Small intestine (tissue), 7 donors: ENCODE measurements around the gene TRIM60. TPM values are rescaled to one million over a fixed set of nuclear protein-coding genes. Genes with fewer than 3 reads are reported as not detected.

ENCODE experiments used
- DNase-seq, 2 donors: peaks; one replicate each; pipeline versions ENCODE4 v3.0.0 to v3.0.0-alpha.2; 2013
- FAIRE-seq: peaks from 2 replicates; lab custom pipeline; 2012; peaks lifted over from hg19 to GRCh38; lab: Jason Lieb, UNC
- H3K27ac ChIP-seq, 3 donors: one replicate each; pipeline ENCODE4 v1.5.1; 2013; ENCODE audit warnings: low read length in 2 of 3, mild to moderate bottlenecking in 2 of 3, control low read depth in 1 of 3, inconsistent platforms in 1 of 3, low read depth in 1 of 3, moderate library complexity in 1 of 3
- H3K27me3 ChIP-seq, 3 donors: one replicate each; pipeline ENCODE4 v1.6.1; 2013; ENCODE audit warnings: low read length in 3 of 3, inconsistent platforms in 1 of 3; ENCODE audit not compliant: control insufficient read depth in 3 of 3, insufficient read depth in 3 of 3
- H3K36me3 ChIP-seq, 3 donors: one replicate each; pipeline ENCODE4 v1.6.1; 2013; ENCODE audit warnings: low read length in 3 of 3, inconsistent platforms in 1 of 3, low read depth in 1 of 3, mild to moderate bottlenecking in 1 of 3, moderate library complexity in 1 of 3; ENCODE audit not compliant: control insufficient read depth in 3 of 3, insufficient read depth in 2 of 3
- H3K4me1 ChIP-seq, 3 donors: one replicate each; pipeline ENCODE4 v1.6.1; 2013; ENCODE audit warnings: low read length in 2 of 3, inconsistent platforms in 1 of 3, low read depth in 1 of 3, mild to moderate bottlenecking in 1 of 3, moderate library complexity in 1 of 3; ENCODE audit not compliant: control insufficient read depth in 3 of 3, insufficient read depth in 2 of 3
- H3K4me3 ChIP-seq, 3 donors: one replicate each; pipeline ENCODE4 v1.5.1; 2013; ENCODE audit warnings: low read length in 3 of 3, control low read depth in 1 of 3, inconsistent platforms in 1 of 3, low read depth in 1 of 3, mild to moderate bottlenecking in 1 of 3, moderate library complexity in 1 of 3
- H3K9me3 ChIP-seq, 2 donors: one replicate each; pipeline ENCODE4 v1.6.1; 2013; ENCODE audit warnings: low read depth in 1 of 2, low read length in 1 of 2; ENCODE audit not compliant: control insufficient read depth in 2 of 2, insufficient read depth in 1 of 2
- WGBS, 3 donors: extraction: QIAGEN DNeasy Blood & Tissue Kit; methylation state at CpG; one replicate each; pipeline ENCODE4 v1.1.7; 2013; 5-methylcytosine and 5-hydroxymethylcytosine counted together
- polyA plus RNA-seq, 4 donors: library from polyadenylated mRNA; stranded (reverse) in 3 of 4; unstranded in 1 of 4; fragments of 200-250 nt in 3 of 4; fragments of 120-200 nt in 1 of 4; gene quantifications; one replicate each; pipeline versions ENCODE4 v1.2.1 to v1.2.3, GENCODE V29; 2013
- donor health status: healthy with polysubstance abuse.
- donor health status: control.
- donor health status: control.
- donor health status: Bipolar disorder and iron deficiency.
- donor health status: healthy.

The TRIM60 gene
- polyA plus RNA-seq, 4 donors = not detected

GRCh38 chr4:165005352-165005925, 26.4 kb upstream of the TRIM60 start:
- H3K9me3 ChIP-seq = no peaks in the 10 kb centered on the region
- H3K36me3 ChIP-seq = no peaks in the 10 kb centered on the region
- no peak for FAIRE-seq
- peaks cover 0 to under 1% (median 0%) of the 10 kb centered on the region in 3 donors for H3K27me3 ChIP-seq
- no peak overlapping the region for H3K4me3 ChIP-seq
- no peaks in the 10 kb centered on the region for H3K4me1 ChIP-seq
- H3K27ac ChIP-seq = no peak overlapping the region
- DNase-seq = no peak
- WGBS, 3 donors = 71 to 85% (median 79%) methylated on average over 6 of the region's 6 CpGs

DNA sequence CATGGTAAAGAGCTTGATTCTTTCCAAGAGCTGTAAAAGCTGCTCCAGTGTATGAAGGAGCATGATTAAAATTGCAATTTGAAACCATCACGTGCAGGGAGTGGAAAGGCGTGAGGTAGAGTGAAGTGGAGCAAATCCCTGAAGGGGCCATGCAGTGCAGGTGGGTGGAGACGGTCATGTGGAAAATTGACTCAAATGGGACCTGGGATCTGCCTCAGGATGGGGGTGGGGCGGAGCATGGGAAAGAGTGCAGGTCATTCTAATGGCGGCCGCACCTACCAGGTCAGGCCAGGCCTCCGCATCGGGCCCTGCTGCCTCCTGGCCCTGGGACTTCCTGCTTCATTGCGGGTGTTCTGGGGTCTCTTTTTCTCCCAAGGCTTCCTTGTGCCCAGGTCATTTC, 25.3 kb upstream of the TRIM60 start:
- Histone ChIP-seq H3K36me3 (no peaks in the 10 kb centered on the region), H3K27ac (no peak overlapping the region), H3K9me3 (no peaks in the 10 kb centered on the region), H3K4me3 (no peak overlapping the region), H3K4me1 (no peaks in the 10 kb centered on the region), H3K27me3 (peaks cover 0 to 4% (median 0%) of the 10 kb centered on the region in 3 donors)
- DNase-seq = no peak
- WGBS, 3 donors = 67 to 89% (median 88%) methylated on average over 8 to 9 of the region's 9 CpGs
- no peak for FAIRE-seq

- no peak for FAIRE-seq
- Histone ChIP-seq H3K27me3 (peaks cover 0 to 4% (median 0%) of the 10 kb centered on the region in 3 donors), H3K4me1 (no peaks in the 10 kb centered on the region), H3K36me3 (no peaks in the 10 kb centered on the region), H3K9me3 (no peaks in the 10 kb centered on the region), H3K27ac (no peak overlapping the region), H3K4me3 (no peak overlapping the region)
- WGBS, 3 donors = 54 to 73% (median 59%) methylated on average over 5 of the region's 5 CpGs
- DNase-seq = no peak
Measured at GRCh38 chr4:165006886-165007285, 24.9 kb upstream of the TRIM60 start.

- H3K4me1 ChIP-seq = no peaks in the 10 kb centered on the region
- FAIRE-seq = no peak
- H3K4me3 ChIP-seq = no peak overlapping the region
- H3K27ac ChIP-seq = no peak overlapping the region
- H3K9me3 ChIP-seq = no peaks in the 10 kb centered on the region
- 70 to 78% (median 76%) methylated on average over 5 of the region's 5 CpGs for WGBS, 3 donors
- DNase-seq = no peak
- H3K36me3 ChIP-seq = no peaks in the 10 kb centered on the region
- H3K27me3 ChIP-seq = peaks cover 0 to 4% (median 0%) of the 10 kb centered on the region in 3 donors
Measured at GRCh38 chr4:165009493-165010227, 22.1 kb upstream of the TRIM60 start.

- peaks cover 0 to 4% (median 0%) of the 10 kb centered on the region in 3 donors for H3K27me3 ChIP-seq
- FAIRE-seq = no peak
- WGBS, 3 donors = 76 to 84% (median 78%) methylated on average over 2 of the region's 2 CpGs
- no peaks in the 10 kb centered on the region for H3K36me3 ChIP-seq
- no peaks in the 10 kb centered on the region for H3K9me3 ChIP-seq
- no peaks in the 10 kb centered on the region for H3K4me1 ChIP-seq
- no peak for DNase-seq
- no peak overlapping the region for H3K4me3 ChIP-seq
- H3K27ac ChIP-seq = no peak overlapping the region
Measured at GRCh38 chr4:165010487-165010886, 21.3 kb upstream of the TRIM60 start.

- Histone ChIP-seq H3K27ac (no peak overlapping the region), H3K4me3 (no peak overlapping the region), H3K27me3 (peaks cover 0 to 4% (median 0%) of the 10 kb centered on the region in 3 donors), H3K36me3 (no peaks in the 10 kb centered on the region), H3K4me1 (no peaks in the 10 kb centered on the region), H3K9me3 (no peaks in the 10 kb centered on the region)
- DNase-seq (no peak), FAIRE-seq (no peak)
- 76 to 79% (median 77%) methylated on average over 8 of the region's 8 CpGs for WGBS, 3 donors
Measured at GRCh38 chr4:165010991-165011390, 20.8 kb upstream of the TRIM60 start.

DNA sequence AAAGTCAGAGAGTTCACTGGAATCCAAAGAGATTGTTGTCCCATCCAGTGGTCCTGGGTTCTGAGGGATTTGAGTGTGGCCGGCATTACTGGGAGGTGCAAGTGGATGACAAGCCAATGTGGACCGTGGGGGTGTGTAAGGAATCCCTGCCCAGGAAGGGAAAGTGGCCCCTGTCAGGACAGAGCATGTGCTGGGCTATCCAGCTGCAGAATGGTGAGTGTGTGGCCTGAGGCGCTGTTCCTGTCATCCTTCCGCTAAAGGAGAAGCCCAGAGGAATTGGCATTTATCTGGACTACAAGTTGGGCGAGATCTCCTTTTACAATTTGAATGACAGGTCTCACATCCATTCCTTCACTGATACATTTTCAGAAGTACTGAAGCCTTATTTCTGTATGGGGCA, 20.4 kb upstream of the TRIM60 start:
- DNase-seq (no peak), FAIRE-seq (no peak)
- no peaks in the 10 kb centered on the region for H3K4me1 ChIP-seq
- H3K9me3 ChIP-seq = no peaks in the 10 kb centered on the region
- H3K4me3 ChIP-seq = no peak overlapping the region
- H3K27ac ChIP-seq = no peak overlapping the region
- WGBS, 3 donors = 75 to 86% (median 82%) methylated on average over 5 of the region's 5 CpGs
- no peaks in the 10 kb centered on the region for H3K36me3 ChIP-seq
- H3K27me3 ChIP-seq = peaks cover 0 to 4% (median 0%) of the 10 kb centered on the region in 3 donors

- Histone ChIP-seq H3K27me3 (peaks cover 0 to 4% (median 0%) of the 10 kb centered on the region in 3 donors), H3K27ac (no peak overlapping the region), H3K4me1 (no peaks in the 10 kb centered on the region), H3K36me3 (no peaks in the 10 kb centered on the region), H3K4me3 (no peak overlapping the region), H3K9me3 (no peaks in the 10 kb centered on the region)
- no peak for FAIRE-seq
- DNase-seq = no peak
Measured at GRCh38 chr4:165013691-165014090, 18.1 kb upstream of the TRIM60 start.
